HEK293 (cell line): Measurements from ENCODE around the gene GRK7.

Source experiments
- CTCF ChIA-PET: fragments of 350-600 bp; formaldehyde crosslinking; extraction: SDS; loops from one replicate; lab custom pipeline; 2021; ENCODE audit warnings: antibody characterized with exemption; lab: Yijun Ruan, JAX
- POLR2A ChIA-PET: fragments of 300-600 bp; formaldehyde crosslinking; extraction: SDS; loops from one replicate; lab custom pipeline; 2020; ENCODE audit warnings: antibody characterized with exemption, inconsistent platforms; lab: Yijun Ruan, JAX
- H3K27ac ChIP-seq: fragments of 200-500 bp; sonication (Bioruptor generic); 2 replicates; pipeline ENCODE4 v1.5.1; 2014; ENCODE audit warnings: low read depth, low read length, control low read depth, inconsistent platforms; ENCODE audit errors: extremely low read depth
- H3K36me3 ChIP-seq, 2 experiments: fragments of 200-500 bp in 1 of 2; sonication (Bioruptor generic) in 1 of 2; 1 replicate in 1 of 2; 2 replicates in 1 of 2; pipeline ENCODE4 v1.5.1; 2014 to 2017; ENCODE audit warnings: inconsistent platforms in 2 of 2, low read length in 2 of 2; ENCODE audit not compliant: control insufficient read depth in 2 of 2, insufficient read depth in 1 of 2
- H3K4me1 ChIP-seq: fragments of 200-500 bp; sonication (Bioruptor generic); 2 replicates; pipeline ENCODE4 v1.5.1; 2014; ENCODE audit warnings: mild to moderate bottlenecking, low read length, inconsistent platforms; ENCODE audit not compliant: control insufficient read depth, insufficient read depth
- H3K4me3 ChIP-seq: 2 replicates; pipeline ENCODE4 v1.5.1; 2011; ENCODE audit warnings: low read depth, mild to moderate bottlenecking, control low read depth, low read length, moderate library complexity
- H3K9me3 ChIP-seq: fragments of 200-500 bp; sonication (Bioruptor generic); 2 replicates; pipeline ENCODE4 v1.5.1; 2014; ENCODE audit warnings: low read depth, low read length, inconsistent platforms; ENCODE audit not compliant: control insufficient read depth, insufficient read depth
- GLI2 ChIP-seq: fragments of 450-650 bp; formaldehyde crosslinking; IDR thresholded peaks from 2 replicates; pipeline ENCODE4; 2017; ENCODE audit warnings: missing biosample characterization, missing genetic modification characterization, low read depth, borderline replicate concordance
- KLF7 ChIP-seq: fragments of 450-650 bp; formaldehyde crosslinking; IDR thresholded peaks from 2 replicates; pipeline ENCODE4 v1.5.1; 2016; ENCODE audit warnings: missing biosample characterization, missing genetic modification characterization, borderline replicate concordance
- YY2 ChIP-seq: fragments of 450-650 bp; formaldehyde crosslinking; IDR thresholded peaks from 2 replicates; pipeline ENCODE4 v1.5.1; 2016; ENCODE audit warnings: missing biosample characterization, missing genetic modification characterization
- ZBTB44 ChIP-seq: fragments of 450-650 bp; IDR thresholded peaks from 2 replicates; pipeline ENCODE4 v1.5.1; 2018; ENCODE audit warnings: missing biosample characterization, mild to moderate bottlenecking, missing genetic modification characterization
- ZNF121 ChIP-seq: fragments of 450-650 bp; formaldehyde crosslinking; IDR thresholded peaks from 2 replicates; pipeline ENCODE4 v1.5.1; 2016; ENCODE audit warnings: missing biosample characterization, missing genetic modification characterization
- ZNF146 ChIP-seq: fragments of 450-650 bp; formaldehyde crosslinking; IDR thresholded peaks from 2 replicates; pipeline ENCODE4 v1.5.1; 2016; ENCODE audit warnings: missing biosample characterization, missing genetic modification characterization
- ZNF169 ChIP-seq: fragments of 450-650 bp; formaldehyde crosslinking; IDR thresholded peaks from 2 replicates; pipeline ENCODE4 v1.5.1; 2016; ENCODE audit warnings: missing biosample characterization, missing genetic modification characterization
- ZNF19 ChIP-seq: fragments of 450-650 bp; formaldehyde crosslinking; IDR thresholded peaks from 2 replicates; pipeline ENCODE4; 2016; ENCODE audit warnings: missing biosample characterization, missing genetic modification characterization, low read depth
- ZNF266 ChIP-seq: fragments of 450-650 bp; formaldehyde crosslinking; IDR thresholded peaks from 2 replicates; pipeline ENCODE4 v1.5.1; 2016; ENCODE audit warnings: missing biosample characterization, missing genetic modification characterization, low read depth
- ZNF394 ChIP-seq: fragments of 450-650 bp; formaldehyde crosslinking; IDR thresholded peaks from 2 replicates; pipeline ENCODE4 v1.5.1; 2016; ENCODE audit warnings: missing biosample characterization, missing genetic modification characterization, mild to moderate bottlenecking, moderate library complexity, borderline replicate concordance
- ZNF416 ChIP-seq: fragments of 450-650 bp; formaldehyde crosslinking; IDR thresholded peaks from 2 replicates; pipeline ENCODE4 v1.5.1; 2016; ENCODE audit warnings: missing biosample characterization, missing genetic modification characterization
- ZNF48 ChIP-seq: fragments of 450-650 bp; formaldehyde crosslinking; IDR thresholded peaks from 2 replicates; pipeline ENCODE4 v1.5.1; 2016; ENCODE audit warnings: missing biosample characterization, missing genetic modification characterization
- ZNF518A ChIP-seq: fragments of 450-650 bp; formaldehyde crosslinking; conservative IDR thresholded peaks from 2 replicates; pipeline ENCODE4 v1.5.1; 2016; ENCODE audit warnings: low read depth, missing biosample characterization, missing genetic modification characterization
- ZNF596 ChIP-seq: fragments of 450-650 bp; IDR thresholded peaks from 2 replicates; pipeline ENCODE4 v1.5.0; 2018; ENCODE audit warnings: missing biosample characterization, mild to moderate bottlenecking, missing genetic modification characterization, moderate library complexity
- TF ChIP-seq, protein P1 (sequence below): fragments of 450-650 bp; formaldehyde crosslinking; optimal IDR thresholded peaks from 2 replicates; pipeline ENCODE3; 2016; ENCODE audit warnings: missing biosample characterization, mild to moderate bottlenecking, missing genetic modification characterization
- TF ChIP-seq, protein P2 (sequence below): fragments of 450-650 bp; formaldehyde crosslinking; IDR thresholded peaks from 2 replicates; pipeline ENCODE4 v1.5.1; 2016; ENCODE audit warnings: missing biosample characterization, missing genetic modification characterization, borderline replicate concordance
- TF ChIP-seq, protein P3 (sequence below): fragments of 450-650 bp; formaldehyde crosslinking; IDR thresholded peaks from 2 replicates; pipeline ENCODE4 v1.5.1; 2016; ENCODE audit warnings: missing biosample characterization, missing genetic modification characterization

The GRK7 gene

DNA sequence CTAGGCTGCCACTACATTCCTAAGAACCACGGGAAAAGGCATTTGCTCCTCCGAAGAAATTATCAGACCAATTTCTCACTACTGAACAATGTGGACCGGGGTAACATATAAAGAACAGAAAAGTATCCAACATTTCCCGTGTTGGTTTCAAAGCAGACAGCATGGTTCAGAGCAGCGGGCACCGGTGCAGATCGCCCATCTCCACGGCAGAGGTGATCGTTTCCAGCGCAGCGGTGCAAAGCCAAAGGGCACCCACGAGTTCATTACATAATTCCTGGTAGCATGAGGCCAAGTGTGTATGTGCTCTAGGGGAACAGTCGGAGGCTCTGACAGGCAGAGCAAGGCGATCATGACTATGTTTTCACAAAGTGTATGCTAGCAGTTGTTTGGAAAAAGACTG lies 13.2 kb downstream of the GRK7 start:
- CTCF ChIA-PET = no interaction called here

More for the DNA sequence above, 13.2 kb downstream of the GRK7 start:
- H3K36me3 ChIP-seq = no peaks in the 10 kb centered on the region
- no peaks in the 10 kb centered on the region for H3K4me1 ChIP-seq
- TF ChIP-seq, protein P1, sequence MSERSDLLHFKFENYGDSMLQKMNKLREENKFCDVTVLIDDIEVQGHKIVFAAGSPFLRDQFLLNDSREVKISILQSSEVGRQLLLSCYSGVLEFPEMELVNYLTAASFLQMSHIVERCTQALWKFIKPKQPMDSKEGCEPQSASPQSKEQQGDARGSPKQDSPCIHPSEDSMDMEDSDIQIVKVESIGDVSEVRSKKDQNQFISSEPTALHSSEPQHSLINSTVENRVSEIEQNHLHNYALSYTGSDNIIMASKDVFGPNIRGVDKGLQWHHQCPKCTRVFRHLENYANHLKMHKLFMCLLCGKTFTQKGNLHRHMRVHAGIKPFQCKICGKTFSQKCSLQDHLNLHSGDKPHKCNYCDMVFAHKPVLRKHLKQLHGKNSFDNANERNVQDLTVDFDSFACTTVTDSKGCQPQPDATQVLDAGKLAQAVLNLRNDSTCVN (tag by site-specific recombination) = no peak
- TF ChIP-seq KLF7 (tag by site-specific recombination) (no peak), ZBTB44 (tag by site-specific recombination) (no peak), YY2 (tag by site-specific recombination) (no peak), ZNF48 (tag by site-specific recombination) (no peak), ZNF596 (no peak), ZNF266 (tag by site-specific recombination) (no peak), GLI2 (tag by site-specific recombination) (no peak), ZNF394 (no peak), ZNF416 (no peak), ZNF19 (tag by site-specific recombination) (no peak), ZNF146 (tag by site-specific recombination) (no peak), ZNF121 (tag by site-specific recombination) (no peak), ZNF169 (tag by site-specific recombination) (no peak), ZNF518A (tag by site-specific recombination) (no peak)
- TF ChIP-seq, protein P2, sequence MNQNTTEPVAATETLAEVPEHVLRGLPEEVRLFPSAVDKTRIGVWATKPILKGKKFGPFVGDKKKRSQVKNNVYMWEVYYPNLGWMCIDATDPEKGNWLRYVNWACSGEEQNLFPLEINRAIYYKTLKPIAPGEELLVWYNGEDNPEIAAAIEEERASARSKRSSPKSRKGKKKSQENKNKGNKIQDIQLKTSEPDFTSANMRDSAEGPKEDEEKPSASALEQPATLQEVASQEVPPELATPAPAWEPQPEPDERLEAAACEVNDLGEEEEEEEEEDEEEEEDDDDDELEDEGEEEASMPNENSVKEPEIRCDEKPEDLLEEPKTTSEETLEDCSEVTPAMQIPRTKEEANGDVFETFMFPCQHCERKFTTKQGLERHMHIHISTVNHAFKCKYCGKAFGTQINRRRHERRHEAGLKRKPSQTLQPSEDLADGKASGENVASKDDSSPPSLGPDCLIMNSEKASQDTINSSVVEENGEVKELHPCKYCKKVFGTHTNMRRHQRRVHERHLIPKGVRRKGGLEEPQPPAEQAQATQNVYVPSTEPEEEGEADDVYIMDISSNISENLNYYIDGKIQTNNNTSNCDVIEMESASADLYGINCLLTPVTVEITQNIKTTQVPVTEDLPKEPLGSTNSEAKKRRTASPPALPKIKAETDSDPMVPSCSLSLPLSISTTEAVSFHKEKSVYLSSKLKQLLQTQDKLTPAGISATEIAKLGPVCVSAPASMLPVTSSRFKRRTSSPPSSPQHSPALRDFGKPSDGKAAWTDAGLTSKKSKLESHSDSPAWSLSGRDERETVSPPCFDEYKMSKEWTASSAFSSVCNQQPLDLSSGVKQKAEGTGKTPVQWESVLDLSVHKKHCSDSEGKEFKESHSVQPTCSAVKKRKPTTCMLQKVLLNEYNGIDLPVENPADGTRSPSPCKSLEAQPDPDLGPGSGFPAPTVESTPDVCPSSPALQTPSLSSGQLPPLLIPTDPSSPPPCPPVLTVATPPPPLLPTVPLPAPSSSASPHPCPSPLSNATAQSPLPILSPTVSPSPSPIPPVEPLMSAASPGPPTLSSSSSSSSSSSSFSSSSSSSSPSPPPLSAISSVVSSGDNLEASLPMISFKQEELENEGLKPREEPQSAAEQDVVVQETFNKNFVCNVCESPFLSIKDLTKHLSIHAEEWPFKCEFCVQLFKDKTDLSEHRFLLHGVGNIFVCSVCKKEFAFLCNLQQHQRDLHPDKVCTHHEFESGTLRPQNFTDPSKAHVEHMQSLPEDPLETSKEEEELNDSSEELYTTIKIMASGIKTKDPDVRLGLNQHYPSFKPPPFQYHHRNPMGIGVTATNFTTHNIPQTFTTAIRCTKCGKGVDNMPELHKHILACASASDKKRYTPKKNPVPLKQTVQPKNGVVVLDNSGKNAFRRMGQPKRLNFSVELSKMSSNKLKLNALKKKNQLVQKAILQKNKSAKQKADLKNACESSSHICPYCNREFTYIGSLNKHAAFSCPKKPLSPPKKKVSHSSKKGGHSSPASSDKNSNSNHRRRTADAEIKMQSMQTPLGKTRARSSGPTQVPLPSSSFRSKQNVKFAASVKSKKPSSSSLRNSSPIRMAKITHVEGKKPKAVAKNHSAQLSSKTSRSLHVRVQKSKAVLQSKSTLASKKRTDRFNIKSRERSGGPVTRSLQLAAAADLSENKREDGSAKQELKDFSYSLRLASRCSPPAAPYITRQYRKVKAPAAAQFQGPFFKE (tag by site-specific recombination) = no peak
- TF ChIP-seq, protein P3, sequence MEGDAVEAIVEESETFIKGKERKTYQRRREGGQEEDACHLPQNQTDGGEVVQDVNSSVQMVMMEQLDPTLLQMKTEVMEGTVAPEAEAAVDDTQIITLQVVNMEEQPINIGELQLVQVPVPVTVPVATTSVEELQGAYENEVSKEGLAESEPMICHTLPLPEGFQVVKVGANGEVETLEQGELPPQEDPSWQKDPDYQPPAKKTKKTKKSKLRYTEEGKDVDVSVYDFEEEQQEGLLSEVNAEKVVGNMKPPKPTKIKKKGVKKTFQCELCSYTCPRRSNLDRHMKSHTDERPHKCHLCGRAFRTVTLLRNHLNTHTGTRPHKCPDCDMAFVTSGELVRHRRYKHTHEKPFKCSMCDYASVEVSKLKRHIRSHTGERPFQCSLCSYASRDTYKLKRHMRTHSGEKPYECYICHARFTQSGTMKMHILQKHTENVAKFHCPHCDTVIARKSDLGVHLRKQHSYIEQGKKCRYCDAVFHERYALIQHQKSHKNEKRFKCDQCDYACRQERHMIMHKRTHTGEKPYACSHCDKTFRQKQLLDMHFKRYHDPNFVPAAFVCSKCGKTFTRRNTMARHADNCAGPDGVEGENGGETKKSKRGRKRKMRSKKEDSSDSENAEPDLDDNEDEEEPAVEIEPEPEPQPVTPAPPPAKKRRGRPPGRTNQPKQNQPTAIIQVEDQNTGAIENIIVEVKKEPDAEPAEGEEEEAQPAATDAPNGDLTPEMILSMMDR (tag by site-specific recombination) = no peak
- POLR2A ChIA-PET = no interaction called here
- H3K27ac ChIP-seq = no peak overlapping the region
- no peak overlapping the region for H3K4me3 ChIP-seq
- H3K9me3 ChIP-seq = no peaks in the 10 kb centered on the region
